Type B pancreatic cell (in vitro differentiated cells): ENCODE data around the gene DNAJC22. TPM values are rescaled to one million over a fixed set of nuclear protein-coding genes. Genes with fewer than 3 reads are reported as not detected.
"Not testable (repeated sequence)": the region's sequence is repeated elsewhere in the genome, so short reads cannot be mapped to it uniquely, and the experiment has no call there.

Experiments
- DNase-seq: peaks from one replicate; pipeline ENCODE4 v3.0.0; 2021; ENCODE audit warnings: mixed read lengths; ENCODE audit not compliant: unreplicated experiment; ENCODE audit errors: extremely low spot score
- H3K27ac Mint-ChIP-seq: 2 replicates; pipeline ENCODE4 v1.8.0; 2021; ENCODE audit warnings: mild to moderate bottlenecking, mixed read lengths
- H3K27me3 Mint-ChIP-seq: 2 replicates; pipeline ENCODE4 v1.8.0; 2021; ENCODE audit warnings: mixed read lengths
- H3K36me3 Mint-ChIP-seq: 2 replicates; pipeline ENCODE4 v1.8.0; 2021; ENCODE audit warnings: mixed read lengths
- H3K4me1 Mint-ChIP-seq: one replicate; pipeline ENCODE4 v1.8.0; 2021; ENCODE audit warnings: mixed read lengths; ENCODE audit not compliant: unreplicated experiment
- H3K4me3 Mint-ChIP-seq: 2 replicates; pipeline ENCODE4 v1.8.0; 2021; ENCODE audit warnings: mild to moderate bottlenecking, mixed read lengths
- H3K9me3 Mint-ChIP-seq: 2 replicates; pipeline ENCODE4 v1.8.0; 2021; ENCODE audit warnings: mixed read lengths
- CTCF ChIP-seq: fragments of 200-600 bp; sonication (generic); conservative IDR thresholded peaks from 2 replicates; pipeline ENCODE4 v1.5.0; 2021; ENCODE audit warnings: antibody characterized with exemption, mild to moderate bottlenecking
- total RNA-seq: library from RNA; stranded (reverse); gene quantifications from 2 replicates; pipeline ENCODE4 v1.2.1, GENCODE V29; 2021; ENCODE audit warnings: low replicate concordance

DNAJC22 gene
- total RNA-seq, 1 donor from 2014 or later = 5.0 TPM

GRCh38 chr12:49305762-49306510, 40.8 kb upstream of the DNAJC22 start:
- H3K27me3 Mint-ChIP-seq = peaks cover 67% of the 10 kb centered on the region
- H3K36me3 Mint-ChIP-seq = no peaks in the 10 kb centered on the region
- no peak for DNase-seq
- H3K4me3 Mint-ChIP-seq = no peak overlapping the region
- H3K27ac Mint-ChIP-seq = no peak overlapping the region
- no peaks in the 10 kb centered on the region for H3K4me1 Mint-ChIP-seq
- no peaks in the 10 kb centered on the region for H3K9me3 Mint-ChIP-seq
- TF ChIP-seq CTCF = no peak

- no peaks in the 10 kb centered on the region for H3K4me1 Mint-ChIP-seq
- H3K27me3 Mint-ChIP-seq = peaks cover 50% of the 10 kb centered on the region
- no peaks in the 10 kb centered on the region for H3K9me3 Mint-ChIP-seq
- no peaks in the 10 kb centered on the region for H3K36me3 Mint-ChIP-seq
- H3K27ac Mint-ChIP-seq = no peak overlapping the region
- no peak for TF ChIP-seq CTCF
- no peak for DNase-seq
- H3K4me3 Mint-ChIP-seq = no peak overlapping the region
Measured at GRCh38 chr12:49309386-49309785, 37.3 kb upstream of the DNAJC22 start.

- peaks cover 48% of the 10 kb centered on the region for H3K27me3 Mint-ChIP-seq
- not testable (repeated sequence) for H3K36me3 Mint-ChIP-seq, H3K4me3 Mint-ChIP-seq, H3K27ac Mint-ChIP-seq, H3K9me3 Mint-ChIP-seq, DNase-seq, H3K4me1 Mint-ChIP-seq
Measured at GRCh38 chr12:49310451-49311000, 36.2 kb upstream of the DNAJC22 start.

GRCh38 chr12:49314811-49315210, 31.9 kb upstream of the DNAJC22 start:
- no peak for DNase-seq
- Mint-ChIP-seq H3K27me3 (peaks cover 24% of the 10 kb centered on the region), H3K4me3 (no peak overlapping the region), H3K27ac (no peak overlapping the region), H3K36me3 (no peaks in the 10 kb centered on the region), H3K4me1 (no peaks in the 10 kb centered on the region), H3K9me3 (no peaks in the 10 kb centered on the region)
- TF ChIP-seq CTCF = no peak

- peaks cover 21% of the 10 kb centered on the region for H3K27me3 Mint-ChIP-seq
- not testable (repeated sequence) for DNase-seq, H3K27ac Mint-ChIP-seq, H3K36me3 Mint-ChIP-seq, H3K4me1 Mint-ChIP-seq, H3K4me3 Mint-ChIP-seq, H3K9me3 Mint-ChIP-seq
Measured at GRCh38 chr12:49317118-49317517, 29.6 kb upstream of the DNAJC22 start.

- peak overlapping the region; percentile 46 for H3K4me3 Mint-ChIP-seq
- H3K4me1 Mint-ChIP-seq = peaks cover 17% of the 10 kb centered on the region
- not testable (repeated sequence) for H3K36me3 Mint-ChIP-seq, DNase-seq, H3K9me3 Mint-ChIP-seq
- H3K27me3 Mint-ChIP-seq = peaks cover 17% of the 10 kb centered on the region
- H3K27ac Mint-ChIP-seq = peak overlapping the region; percentile 13
Measured at GRCh38 chr12:49320411-49321103, 26.1 kb upstream of the DNAJC22 start.

- no peak for TF ChIP-seq CTCF
- peak overlapping the region; percentile 93 for H3K27ac Mint-ChIP-seq
- H3K36me3 Mint-ChIP-seq = peaks cover 4% of the 10 kb centered on the region
- H3K27me3 Mint-ChIP-seq = peaks cover 17% of the 10 kb centered on the region
- DNase-seq = no peak
- peaks cover 17% of the 10 kb centered on the region for H3K4me1 Mint-ChIP-seq
- no peaks in the 10 kb centered on the region for H3K9me3 Mint-ChIP-seq
- peak overlapping the region; percentile 100 for H3K4me3 Mint-ChIP-seq
Measured at GRCh38 chr12:49322367-49322707, 24.4 kb upstream of the DNAJC22 start.
